Right ventricle myocardium inferior (tissue), 1 donor: ENCODE data around the gene PTPRD. TPM values are rescaled to one million over a fixed set of nuclear protein-coding genes. Genes with fewer than 3 reads are reported as not detected.

Experiments used
- ATAC-seq: fragments of 200-7000 bp; cut with Tn5 transposase; one replicate; pipeline ENCODE4 v1.9.1; 2020; ENCODE audit warnings: mild to moderate bottlenecking, moderate library complexity
- DNase-seq: peaks from one replicate; pipeline ENCODE4 v3.0.0; 2021; ENCODE audit errors: missing footprints
- intact Hi-C: fragments of 100-400 bp; cut with DNase I; formaldehyde crosslinking; loops from one replicate; pipeline ENCODE4 v1.11.0; 2022
- total RNA-seq: library from RNA; stranded (reverse); fragmentation: NEBNext Ultra II Directional; extraction: Animal tissue kit (Norgen Biotek cat#: 25700); gene quantifications from one replicate; pipeline ENCODE4 v1.2.1, GENCODE V29; 2021
- donor health status: DM: no; HTN: yes; CAD: no; lungs with severe emphysema.

The PTPRD gene
- total RNA-seq, 1 donor from 2014 or later: 13.3 TPM

GRCh38 chr9:8289681-8290080 is 2323.1 kb downstream of the PTPRD start:
- ATAC-seq (no peak), DNase-seq (no peak)
- intact Hi-C loops: no loop called here

GRCh38 chr9:8287970-8288369 is 2324.8 kb downstream of the PTPRD start:
- no peak for DNase-seq
- intact Hi-C loops: no loop called here
- no peak for ATAC-seq

GRCh38 chr9:8287501-8287900 is 2325.3 kb downstream of the PTPRD start:
- DNase-seq (no peak), ATAC-seq (no peak)
- intact Hi-C loops: no loop called here

- intact Hi-C loops: no loop called here
- no peak for DNase-seq
- ATAC-seq: no peak
Measured at GRCh38 chr9:8284884-8285283, 2327.9 kb downstream of the PTPRD start.

- DNase-seq (no peak), ATAC-seq (no peak)
- intact Hi-C loops: no loop called here
Measured at GRCh38 chr9:8282535-8282934, 2330.3 kb downstream of the PTPRD start.

GRCh38 chr9:8280811-8281210 is 2332.0 kb downstream of the PTPRD start:
- intact Hi-C loops: no loop called here
- ATAC-seq (no peak), DNase-seq (no peak)

GRCh38 chr9:8278048-8278447 is 2334.8 kb downstream of the PTPRD start:
- intact Hi-C loops: no loop called here
- ATAC-seq (no peak), DNase-seq (no peak)

GRCh38 chr9:8270235-8270634 is 2342.6 kb downstream of the PTPRD start:
- intact Hi-C loops: no loop called here
- DNase-seq (no peak), ATAC-seq (no peak)

- no peak for ATAC-seq
- DNase-seq: no peak
- intact Hi-C loops: no loop called here
Measured at GRCh38 chr9:8268881-8269280, 2343.9 kb downstream of the PTPRD start.

- peak; percentile 66 for ATAC-seq
- no peak for DNase-seq
- intact Hi-C loops: no loop called here
Measured at GRCh38 chr9:8268216-8268878, 2344.5 kb downstream of the PTPRD start.

GRCh38 chr9:8267636-8268035 is 2345.2 kb downstream of the PTPRD start:
- ATAC-seq: no peak
- DNase-seq: no peak
- intact Hi-C loops: no loop called here

GRCh38 chr9:8266861-8267260 is 2345.9 kb downstream of the PTPRD start:
- intact Hi-C loops: no loop called here
- DNase-seq (no peak), ATAC-seq (no peak)

GRCh38 chr9:8265281-8265680 is 2347.5 kb downstream of the PTPRD start:
- intact Hi-C loops: no loop called here
- ATAC-seq: no peak

More at GRCh38 chr9:8265281-8265680, 2347.5 kb downstream of the PTPRD start:
- DNase-seq: no peak
